ENCODE results near the gene PRKCE. TPM values are rescaled to one million over a fixed set of nuclear protein-coding genes. Genes with fewer than 3 reads are reported as not detected.
"Not testable (repeated sequence)": the region's sequence is repeated elsewhere in the genome, so short reads cannot be mapped to it uniquely, and the experiment has no call there.

Gene PRKCE
- total and polyA plus RNA-seq, 7 experiments from 2014 or later: 1.4 to 37.9 (median 19.5) TPM

GRCh38 chr2:45713591-45713990 lies 62.1 kb downstream of the PRKCE start:
- Mint-ChIP-seq H3K9me3 (peaks cover 0 to 6% (median under 1%) of the 10 kb centered on the region in 11 donors), H3K27me3 (no peaks in the 10 kb centered on the region)

GRCh38 chr2:45714679-45715078 lies 63.2 kb downstream of the PRKCE start:
- Mint-ChIP-seq H3K4me1 (peaks cover 3 to 12% (median 7%) of the 10 kb centered on the region in 7 donors), H3K36me3 (peaks cover 0 to 29% (median 11%) of the 10 kb centered on the region in 5 donors), H3K27me3 (no peaks in the 10 kb centered on the region), H3K4me3 (no peak overlapping the region), H3K9me3 (peaks cover 0 to 6% (median 0%) of the 10 kb centered on the region in 11 donors), H3K27ac (no peak overlapping the region)
- Histone ChIP-seq H3K27me3 (ENCODE audit: control insufficient read depth in 2 of 2, insufficient read depth in 2 of 2, low read length in 2 of 2) (no peaks in the 10 kb centered on the region), H3K4me1 (ENCODE audit: control insufficient read depth in 2 of 2, insufficient read depth in 2 of 2, low read length in 2 of 2) (no peaks in the 10 kb centered on the region), H3K4me3 (ENCODE audit: low read length) (no peak overlapping the region), H3K27ac (ENCODE audit: low read depth, low read length) (no peak overlapping the region), H3K9me3 (ENCODE audit: control insufficient read depth in 2 of 3, low read length in 3 of 3) (no peaks in the 10 kb centered on the region), H3K36me3 (ENCODE audit: control insufficient read depth in 2 of 3, insufficient read depth in 3 of 3, low read length in 3 of 3) (no peaks in the 10 kb centered on the region)
- CTCF ChIA-PET: no interaction called here
- DNase-seq (no peak), ATAC-seq (no peak)
- POLR2A ChIA-PET: no interaction called here
- intact Hi-C loops (cut with micrococcal nuclease): no loop called here

More at GRCh38 chr2:45713591-45713990, 62.1 kb downstream of the PRKCE start:
- Mint-ChIP-seq H3K27ac (peak overlapping the region in 1 of 9 donors; percentile 67), H3K4me3 (no peak overlapping the region), H3K36me3 (peaks cover 1 to 34% (median 15%) of the 10 kb centered on the region in 5 donors), H3K4me1 (peaks cover 3 to 12% (median 7%) of the 10 kb centered on the region in 7 donors)
- ATAC-seq: no peak
- intact Hi-C loops (cut with micrococcal nuclease): no loop called here
- Histone ChIP-seq H3K36me3 (ENCODE audit: control insufficient read depth in 2 of 3, insufficient read depth in 3 of 3, low read length in 3 of 3) (no peaks in the 10 kb centered on the region), H3K4me3 (ENCODE audit: low read length) (no peak overlapping the region), H3K9me3 (ENCODE audit: control insufficient read depth in 2 of 3, low read length in 3 of 3) (no peaks in the 10 kb centered on the region), H3K27ac (ENCODE audit: low read depth, low read length) (no peak overlapping the region), H3K27me3 (ENCODE audit: control insufficient read depth in 2 of 2, insufficient read depth in 2 of 2, low read length in 2 of 2) (no peaks in the 10 kb centered on the region), H3K4me1 (ENCODE audit: control insufficient read depth in 2 of 2, insufficient read depth in 2 of 2, low read length in 2 of 2) (no peaks in the 10 kb centered on the region)
- CTCF ChIA-PET: no interaction called here
- POLR2A ChIA-PET: no interaction called here
- DNase-seq: no peak

GRCh38 chr2:45715601-45716379 lies 64.3 kb downstream of the PRKCE start:
- H3K9me3 Mint-ChIP-seq: peaks cover 0 to 6% (median 0%) of the 10 kb centered on the region in 11 donors
- no peak overlapping the region for H3K27ac ChIP-seq (ENCODE audit: low read depth, low read length)
- H3K27me3 Mint-ChIP-seq: no peaks in the 10 kb centered on the region
- DNase-seq (no peak), ATAC-seq (no peak)
- POLR2A ChIA-PET: no interaction called here
- peaks cover 0 to 24% (median 11%) of the 10 kb centered on the region in 5 donors for H3K36me3 Mint-ChIP-seq
- peaks cover 3 to 12% (median 7%) of the 10 kb centered on the region in 7 donors for H3K4me1 Mint-ChIP-seq
- no peaks in the 10 kb centered on the region for H3K36me3 ChIP-seq (ENCODE audit: control insufficient read depth in 2 of 3, insufficient read depth in 3 of 3, low read length in 3 of 3)
- H3K27ac Mint-ChIP-seq: peak overlapping the region in 1 of 9 donors; percentile 43
- CTCF ChIA-PET: no interaction called here
- H3K4me3 Mint-ChIP-seq: no peak overlapping the region
- H3K4me3 ChIP-seq (ENCODE audit: low read length): no peak overlapping the region
- H3K4me1 ChIP-seq (ENCODE audit: control insufficient read depth in 2 of 2, insufficient read depth in 2 of 2, low read length in 2 of 2): no peaks in the 10 kb centered on the region
- no peaks in the 10 kb centered on the region for H3K27me3 ChIP-seq (ENCODE audit: control insufficient read depth in 2 of 2, insufficient read depth in 2 of 2, low read length in 2 of 2)
- intact Hi-C loops (cut with micrococcal nuclease): no loop called here
- H3K9me3 ChIP-seq (ENCODE audit: control insufficient read depth in 2 of 3, low read length in 3 of 3): no peaks in the 10 kb centered on the region

GRCh38 chr2:45716432-45716831 lies 65.0 kb downstream of the PRKCE start:
- Mint-ChIP-seq H3K36me3 (peaks cover 0 to 24% (median 8%) of the 10 kb centered on the region in 5 donors), H3K4me1 (peaks cover 4 to 15% (median 7%) of the 10 kb centered on the region in 7 donors)
- H3K4me3 ChIP-seq (ENCODE audit: low read length); ATAC-seq; H3K4me3 Mint-ChIP-seq; H3K27ac Mint-ChIP-seq; intact Hi-C loops (cut with micrococcal nuclease); CTCF ChIA-PET; POLR2A ChIA-PET; H3K4me1 ChIP-seq (ENCODE audit: control insufficient read depth in 2 of 2, insufficient read depth in 2 of 2, low read length in 2 of 2); H3K27me3 ChIP-seq (ENCODE audit: control insufficient read depth in 2 of 2, insufficient read depth in 2 of 2, low read length in 2 of 2); H3K36me3 ChIP-seq (ENCODE audit: control insufficient read depth in 2 of 3, insufficient read depth in 3 of 3, low read length in 3 of 3); DNase-seq; H3K27me3 Mint-ChIP-seq; H3K27ac ChIP-seq (ENCODE audit: low read depth, low read length); H3K9me3 ChIP-seq (ENCODE audit: control insufficient read depth in 2 of 3, low read length in 3 of 3); H3K9me3 Mint-ChIP-seq: not testable (repeated sequence)

- Mint-ChIP-seq H3K27me3 (no peaks in the 10 kb centered on the region), H3K36me3 (peaks cover 0 to 24% (median 8%) of the 10 kb centered on the region in 5 donors), H3K9me3 (peaks cover 0 to 6% (median 0%) of the 10 kb centered on the region in 11 donors), H3K4me1 (peaks cover 4 to 15% (median 7%) of the 10 kb centered on the region in 7 donors), H3K27ac (no peak overlapping the region), H3K4me3 (no peak overlapping the region)
- Histone ChIP-seq H3K4me3 (ENCODE audit: low read length) (no peak overlapping the region), H3K9me3 (ENCODE audit: control insufficient read depth in 2 of 3, low read length in 3 of 3) (no peaks in the 10 kb centered on the region), H3K36me3 (ENCODE audit: control insufficient read depth in 2 of 3, insufficient read depth in 3 of 3, low read length in 3 of 3) (no peaks in the 10 kb centered on the region), H3K27me3 (ENCODE audit: control insufficient read depth in 2 of 2, insufficient read depth in 2 of 2, low read length in 2 of 2) (no peaks in the 10 kb centered on the region), H3K27ac (ENCODE audit: low read depth, low read length) (no peak overlapping the region), H3K4me1 (ENCODE audit: control insufficient read depth in 2 of 2, insufficient read depth in 2 of 2, low read length in 2 of 2) (no peaks in the 10 kb centered on the region)
- intact Hi-C loops (cut with micrococcal nuclease): no loop called here
- POLR2A ChIA-PET: no interaction called here
- DNase-seq (no peak), ATAC-seq (no peak)
- CTCF ChIA-PET: no interaction called here
Observed at GRCh38 chr2:45716915-45717314, 65.4 kb downstream of the PRKCE start.

GRCh38 chr2:45720210-45720609 lies 68.7 kb downstream of the PRKCE start:
- CTCF ChIA-PET: no interaction called here
- H3K9me3 ChIP-seq (ENCODE audit: control insufficient read depth in 2 of 3, low read length in 3 of 3): no peaks in the 10 kb centered on the region
- no peaks in the 10 kb centered on the region for H3K36me3 ChIP-seq (ENCODE audit: control insufficient read depth in 2 of 3, insufficient read depth in 3 of 3, low read length in 3 of 3)
- H3K4me3 ChIP-seq (ENCODE audit: low read length): no peak overlapping the region
- no peaks in the 10 kb centered on the region for H3K4me1 ChIP-seq (ENCODE audit: control insufficient read depth in 2 of 2, insufficient read depth in 2 of 2, low read length in 2 of 2)
- Mint-ChIP-seq H3K27ac (no peak overlapping the region), H3K4me3 (no peak overlapping the region), H3K36me3 (peaks cover 0 to 16% (median 1%) of the 10 kb centered on the region in 5 donors), H3K9me3 (peaks cover 0 to 6% (median 0%) of the 10 kb centered on the region in 11 donors), H3K27me3 (no peaks in the 10 kb centered on the region), H3K4me1 (peaks cover 6 to 12% (median 8%) of the 10 kb centered on the region in 7 donors)
- POLR2A ChIA-PET: no interaction called here
- no peak overlapping the region for H3K27ac ChIP-seq (ENCODE audit: low read depth, low read length)
- intact Hi-C loops (cut with micrococcal nuclease): no loop called here
- ATAC-seq: no peak
- DNase-seq: no peak
- H3K27me3 ChIP-seq (ENCODE audit: control insufficient read depth in 2 of 2, insufficient read depth in 2 of 2, low read length in 2 of 2): no peaks in the 10 kb centered on the region

- H3K27ac Mint-ChIP-seq: no peak overlapping the region
- ATAC-seq: no peak
- peaks cover 0 to 9% (median 1%) of the 10 kb centered on the region in 5 donors for H3K36me3 Mint-ChIP-seq
- H3K4me3 ChIP-seq (ENCODE audit: low read length): no peak overlapping the region
- H3K4me1 ChIP-seq (ENCODE audit: control insufficient read depth in 2 of 2, insufficient read depth in 2 of 2, low read length in 2 of 2): no peaks in the 10 kb centered on the region
- ChIA-PET POLR2A (no interaction called here), CTCF (no interaction called here)
- H3K27ac ChIP-seq (ENCODE audit: low read depth, low read length): no peak overlapping the region
- peaks cover 0 to 4% (median 0%) of the 10 kb centered on the region in 11 donors for H3K9me3 Mint-ChIP-seq
- H3K4me3 Mint-ChIP-seq: no peak overlapping the region
- no peaks in the 10 kb centered on the region for H3K27me3 Mint-ChIP-seq
- intact Hi-C loops (cut with micrococcal nuclease): no loop called here
- H3K27me3 ChIP-seq (ENCODE audit: control insufficient read depth in 2 of 2, insufficient read depth in 2 of 2, low read length in 2 of 2): no peaks in the 10 kb centered on the region
- H3K36me3 ChIP-seq (ENCODE audit: control insufficient read depth in 2 of 3, insufficient read depth in 3 of 3, low read length in 3 of 3): no peaks in the 10 kb centered on the region
- H3K4me1 Mint-ChIP-seq: peaks cover 6 to 12% (median 8%) of the 10 kb centered on the region in 7 donors
- no peaks in the 10 kb centered on the region for H3K9me3 ChIP-seq (ENCODE audit: control insufficient read depth in 2 of 3, low read length in 3 of 3)
- no peak for DNase-seq
Observed at GRCh38 chr2:45721150-45721549, 69.7 kb downstream of the PRKCE start.
